Measurements from ENCODE around the gene RETREG3. TPM values are rescaled to one million over a fixed set of nuclear protein-coding genes. Genes with fewer than 3 reads are reported as not detected.

Gene RETREG3
- total and polyA plus RNA-seq, 2 experiments from 2014 or later, result 48.0 to 56.4 TPM

GRCh38 chr17:42581744-42582270 is 27.4 kb downstream of the RETREG3 start:
- no peaks in the 10 kb centered on the region for H3K4me1 ChIP-seq (ENCODE audit: low read depth)
- H3K27me3 ChIP-seq, result no peaks in the 10 kb centered on the region
- H3K4me3 ChIP-seq, result no peak overlapping the region
- DNase-seq (ENCODE audit: low read depth in 1 of 2, low spot score in 1 of 2), result no peak
- H3K36me3 ChIP-seq, result peaks cover 46% of the 10 kb centered on the region
- TF ChIP-seq CTCF (IDR thresholded peaks at IDR 0.05; ENCODE audit: low read depth, low read length), result no peak
- H3K27ac ChIP-seq, result no peak overlapping the region
- no peaks in the 10 kb centered on the region for H3K9me3 ChIP-seq (ENCODE audit: low read depth)

GRCh38 chr17:42579794-42580551 is 29.2 kb downstream of the RETREG3 start:
- Histone ChIP-seq H3K4me3 (no peak overlapping the region), H3K36me3 (peaks cover 30% of the 10 kb centered on the region), H3K4me1 (ENCODE audit: low read depth) (no peaks in the 10 kb centered on the region)

GRCh38 chr17:42578282-42578869 is 30.8 kb downstream of the RETREG3 start:
- Histone ChIP-seq H3K27me3 (no peaks in the 10 kb centered on the region), H3K9me3 (ENCODE audit: low read depth) (no peaks in the 10 kb centered on the region), H3K4me1 (ENCODE audit: low read depth) (no peaks in the 10 kb centered on the region), H3K36me3 (peaks cover 28% of the 10 kb centered on the region), H3K4me3 (peak overlapping the region; percentile 64), H3K27ac (peak overlapping the region; percentile 72)
- DNase-seq (ENCODE audit: low read depth in 1 of 2, low spot score in 1 of 2), result peak; percentile 76 to 82
- TF ChIP-seq CTCF (IDR thresholded peaks at IDR 0.05; ENCODE audit: low read depth, low read length), result peak; percentile 79

More at GRCh38 chr17:42579794-42580551, 29.2 kb downstream of the RETREG3 start:
- no peaks in the 10 kb centered on the region for H3K9me3 ChIP-seq (ENCODE audit: low read depth)
- TF ChIP-seq CTCF (IDR thresholded peaks at IDR 0.05; ENCODE audit: low read depth, low read length), result no peak
- H3K27me3 ChIP-seq, result no peaks in the 10 kb centered on the region
- no peak for DNase-seq (ENCODE audit: low read depth in 1 of 2, low spot score in 1 of 2)
- H3K27ac ChIP-seq, result no peak overlapping the region

GRCh38 chr17:42577532-42578281 is 31.5 kb downstream of the RETREG3 start, which contains the start of gene PSMC3IP:
PSMC3IP (minus strand) TSS chr17:42577729; CDS start chr17:42577686, 43 bp downstream.
- Histone ChIP-seq H3K4me3 (peak within 1 kb of the TSS; percentile 64), H3K27ac (peak within 1 kb of the TSS; percentile 72), H3K9me3 (ENCODE audit: low read depth) (no peaks in the 10 kb centered on the region), H3K4me1 (ENCODE audit: low read depth) (no peaks in the 10 kb centered on the region), H3K27me3 (no peaks in the 10 kb centered on the region), H3K36me3 (peaks cover 28% of the 10 kb centered on the region)
- DNase-seq (ENCODE audit: low read depth in 1 of 2, low spot score in 1 of 2), result peak; percentile 95 to 96
- peak; percentile 41 for TF ChIP-seq CTCF (IDR thresholded peaks at IDR 0.05; ENCODE audit: low read depth, low read length)

GRCh38 chr17:42577140-42577531 is 32.0 kb downstream of the RETREG3 start:
- Histone ChIP-seq H3K4me1 (ENCODE audit: low read depth) (no peaks in the 10 kb centered on the region), H3K27ac (no peak overlapping the region), H3K9me3 (ENCODE audit: low read depth) (no peaks in the 10 kb centered on the region), H3K36me3 (peaks cover 31% of the 10 kb centered on the region), H3K4me3 (peak overlapping the region; percentile 64), H3K27me3 (no peaks in the 10 kb centered on the region)
- no peak for DNase-seq (ENCODE audit: low read depth in 1 of 2, low spot score in 1 of 2)
- TF ChIP-seq CTCF (IDR thresholded peaks at IDR 0.05; ENCODE audit: low read depth, low read length), result no peak

Data from cardiac muscle cell (in vitro differentiated cells and primary cell).